GM18868 (cell line): ENCODE measurements around the gene MYCBPAP.
A peak's percentile ranks its signal among the peaks of the same experiment; 100 is the strongest.

Source experiments
- ATAC-seq: cut with Tn5 transposase; IDR thresholded peaks from one replicate; pipeline ENCODE4 v1.9.1; 2021; ENCODE audit warnings: mild to moderate bottlenecking, moderate library complexity; ENCODE audit not compliant: unreplicated experiment

Gene MYCBPAP, protein sequence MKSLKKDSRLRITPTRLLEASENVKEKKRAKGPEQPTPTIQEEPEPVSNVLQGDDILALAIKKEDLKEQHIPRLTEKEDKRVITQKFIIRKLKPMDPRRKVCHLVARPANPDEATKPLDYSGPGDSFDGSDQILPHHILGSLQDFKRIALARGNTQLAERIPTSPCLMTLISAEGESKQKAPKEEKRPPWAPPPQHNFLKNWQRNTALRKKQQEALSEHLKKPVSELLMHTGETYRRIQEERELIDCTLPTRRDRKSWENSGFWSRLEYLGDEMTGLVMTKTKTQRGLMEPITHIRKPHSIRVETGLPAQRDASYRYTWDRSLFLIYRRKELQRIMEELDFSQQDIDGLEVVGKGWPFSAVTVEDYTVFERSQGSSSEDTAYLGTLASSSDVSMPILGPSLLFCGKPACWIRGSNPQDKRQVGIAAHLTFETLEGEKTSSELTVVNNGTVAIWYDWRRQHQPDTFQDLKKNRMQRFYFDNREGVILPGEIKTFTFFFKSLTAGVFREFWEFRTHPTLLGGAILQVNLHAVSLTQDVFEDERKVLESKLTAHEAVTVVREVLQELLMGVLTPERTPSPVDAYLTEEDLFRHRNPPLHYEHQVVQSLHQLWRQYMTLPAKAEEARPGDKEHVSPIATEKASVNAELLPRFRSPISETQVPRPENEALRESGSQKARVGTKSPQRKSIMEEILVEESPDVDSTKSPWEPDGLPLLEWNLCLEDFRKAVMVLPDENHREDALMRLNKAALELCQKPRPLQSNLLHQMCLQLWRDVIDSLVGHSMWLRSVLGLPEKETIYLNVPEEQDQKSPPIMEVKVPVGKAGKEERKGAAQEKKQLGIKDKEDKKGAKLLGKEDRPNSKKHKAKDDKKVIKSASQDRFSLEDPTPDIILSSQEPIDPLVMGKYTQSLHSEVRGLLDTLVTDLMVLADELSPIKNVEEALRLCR

DNA sequence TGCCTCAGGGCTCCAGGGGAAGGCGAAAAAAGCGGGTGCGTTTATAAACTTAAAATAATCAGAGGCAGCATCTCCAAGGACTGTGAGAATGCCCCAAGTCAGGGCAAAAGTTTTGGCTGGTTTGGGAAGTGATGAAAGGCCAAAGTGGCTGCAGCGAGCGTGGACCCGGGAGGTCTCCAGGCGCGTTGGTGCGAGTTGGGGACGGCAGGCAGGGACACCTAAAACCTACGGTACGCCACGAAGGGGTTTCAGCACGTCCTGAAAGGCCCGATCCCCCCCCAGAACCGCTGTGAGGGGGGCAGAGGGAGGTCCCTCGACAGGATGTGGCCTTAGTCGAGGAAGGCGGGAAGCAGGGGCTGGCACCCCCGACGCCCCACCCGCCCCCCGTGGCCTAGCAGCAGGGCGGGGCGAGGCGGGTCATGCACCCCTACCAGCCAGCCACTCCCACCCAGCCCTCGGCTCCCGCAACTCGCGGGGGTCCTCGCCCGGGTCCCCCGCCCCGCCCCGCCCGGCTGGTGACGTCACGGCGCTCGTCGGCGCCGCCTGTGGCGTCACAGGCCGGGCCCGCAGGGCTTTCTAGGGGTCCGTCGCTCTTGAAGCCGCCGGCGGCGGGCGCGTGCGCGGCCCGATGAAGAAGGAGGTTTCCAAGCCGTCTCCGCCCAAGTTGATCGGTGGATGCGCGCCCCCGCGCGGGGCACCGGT is at the start of gene MYCBPAP:
Gene MYCBPAP (plus strand): TSS at position 569 of the 702 bp plus-strand sequence. CDS start 236 bp downstream, outside the sequence.
- ATAC-seq = peak; percentile 31

GRCh38 chr17:50458701-50459676 is 49.2 kb upstream of the MYCBPAP start:
- no peak for ATAC-seq

GRCh38 chr17:50459756-50460155 is 48.5 kb upstream of the MYCBPAP start:
- no peak for ATAC-seq

DNA sequence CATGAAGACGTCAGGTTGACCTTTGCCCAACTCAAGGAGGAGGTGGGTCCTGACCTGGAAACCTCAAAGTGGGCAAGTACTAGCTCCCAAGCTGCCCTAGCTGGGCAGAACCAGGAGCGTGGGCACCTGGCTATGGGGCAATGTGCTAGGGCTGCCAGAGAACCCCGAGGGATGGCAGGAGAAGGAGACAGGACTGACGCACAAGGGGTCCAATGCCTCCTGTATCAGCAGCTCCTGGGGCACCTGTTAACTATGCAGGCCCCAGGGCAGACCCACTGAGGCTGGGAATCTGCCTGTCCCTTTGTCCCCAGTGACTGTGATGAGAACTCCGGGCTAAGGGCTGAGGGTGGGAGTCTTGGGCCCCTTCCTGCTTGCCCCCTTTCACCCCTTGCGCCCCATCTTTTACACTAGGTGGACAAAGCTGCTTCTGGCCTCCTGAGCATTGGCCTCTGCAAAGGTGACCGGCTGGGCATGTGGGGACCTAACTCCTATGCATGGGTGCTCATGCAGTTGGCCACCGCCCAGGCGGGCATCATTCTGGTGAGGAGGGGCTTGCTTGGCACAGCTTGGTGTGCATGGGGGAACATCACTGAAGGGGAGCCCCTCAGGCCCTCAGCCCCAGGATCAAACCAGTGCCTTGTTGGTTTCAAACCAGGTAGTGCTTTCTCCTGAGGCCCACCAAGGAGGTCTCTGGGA is 47.3 kb upstream of the MYCBPAP start:
- ATAC-seq = no peak

- ATAC-seq = no peak
Measured at GRCh38 chr17:50461550-50462132, 46.6 kb upstream of the MYCBPAP start.

GRCh38 chr17:50462446-50462845 is 45.8 kb upstream of the MYCBPAP start:
- ATAC-seq = no peak

DNA sequence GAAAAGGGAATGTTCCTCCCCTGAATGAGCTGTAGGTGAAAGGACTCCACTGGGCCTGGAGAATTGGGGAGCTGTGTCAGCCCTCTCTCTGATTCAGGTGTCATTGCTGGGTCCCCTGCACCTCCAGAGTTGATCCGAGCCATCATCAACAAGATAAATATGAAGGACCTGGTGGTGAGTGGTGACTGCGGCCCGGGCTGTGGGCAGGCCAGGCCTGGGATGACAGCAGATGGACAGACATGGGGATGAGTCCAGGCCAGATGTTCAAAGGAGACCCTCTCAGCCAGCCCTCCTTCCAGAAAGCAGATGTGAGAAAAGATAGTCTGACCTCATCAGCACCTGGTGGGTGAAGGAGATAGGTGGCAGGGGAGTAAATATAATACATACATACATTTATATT is 44.1 kb upstream of the MYCBPAP start:
- no peak for ATAC-seq

- ATAC-seq = no peak
Measured at GRCh38 chr17:50464736-50465135, 43.5 kb upstream of the MYCBPAP start.

GRCh38 chr17:50465171-50465570 is 43.1 kb upstream of the MYCBPAP start:
- no peak for ATAC-seq

DNA sequence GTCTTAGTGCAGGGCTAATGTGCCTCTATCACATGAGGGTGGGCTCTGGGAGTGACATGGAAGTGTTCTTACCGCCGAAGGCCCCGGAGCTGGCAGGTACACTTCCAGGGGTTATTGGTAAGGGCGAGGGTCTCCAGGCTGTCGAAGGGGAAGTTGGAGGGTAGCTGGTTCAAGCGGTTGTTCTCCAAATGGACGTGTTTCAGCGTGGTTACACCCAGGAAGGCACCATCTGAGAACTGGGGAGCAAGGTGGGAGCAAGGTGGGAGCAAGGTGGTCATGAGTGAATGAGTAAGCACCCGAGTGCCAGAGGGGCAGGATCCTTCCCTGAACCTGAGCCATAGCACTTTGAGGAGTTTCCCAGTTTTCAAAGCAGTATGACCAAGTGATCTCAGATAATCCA is 42.6 kb upstream of the MYCBPAP start:
- ATAC-seq = no peak

GRCh38 chr17:50466371-50467113 is 41.7 kb upstream of the MYCBPAP start:
- ATAC-seq = no peak

DNA sequence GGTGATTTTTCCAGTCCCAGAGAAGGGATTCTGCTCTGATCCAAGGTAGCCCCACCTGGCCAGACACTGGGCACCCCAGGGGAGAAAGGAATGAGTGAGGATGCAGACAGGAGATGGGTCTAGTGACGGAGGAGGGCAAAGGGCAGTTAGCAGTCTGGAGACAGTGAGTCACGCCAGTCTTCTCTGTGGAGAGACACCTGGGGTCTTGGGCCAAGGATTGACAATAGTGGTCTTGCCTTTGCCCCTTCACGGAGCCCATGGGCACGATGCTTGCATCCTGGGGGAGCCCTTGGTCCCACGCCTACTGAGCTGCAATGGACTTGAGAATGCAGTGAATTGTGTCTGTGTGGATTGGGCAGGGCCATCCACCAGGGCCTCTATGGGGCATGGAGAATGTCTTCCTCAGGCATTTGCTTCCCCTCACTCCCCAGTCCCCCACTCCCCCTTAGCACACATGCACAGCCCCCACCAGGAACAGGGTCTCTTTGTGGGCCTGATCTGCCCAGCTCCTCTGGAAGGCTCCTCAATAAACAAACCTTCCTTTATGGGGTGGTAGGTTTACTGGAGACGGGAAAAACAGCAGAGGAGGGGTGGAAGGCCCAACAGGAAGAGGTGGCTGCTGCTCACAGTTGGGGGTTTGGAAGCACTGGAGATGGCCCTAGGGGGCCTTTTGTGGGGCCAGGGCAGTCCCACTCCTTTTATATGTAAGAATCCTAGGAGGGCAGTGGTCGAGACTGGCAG is 41.0 kb upstream of the MYCBPAP start:
- no peak for ATAC-seq

GRCh38 chr17:50467855-50468303 is 40.4 kb upstream of the MYCBPAP start:
- no peak for ATAC-seq

DNA sequence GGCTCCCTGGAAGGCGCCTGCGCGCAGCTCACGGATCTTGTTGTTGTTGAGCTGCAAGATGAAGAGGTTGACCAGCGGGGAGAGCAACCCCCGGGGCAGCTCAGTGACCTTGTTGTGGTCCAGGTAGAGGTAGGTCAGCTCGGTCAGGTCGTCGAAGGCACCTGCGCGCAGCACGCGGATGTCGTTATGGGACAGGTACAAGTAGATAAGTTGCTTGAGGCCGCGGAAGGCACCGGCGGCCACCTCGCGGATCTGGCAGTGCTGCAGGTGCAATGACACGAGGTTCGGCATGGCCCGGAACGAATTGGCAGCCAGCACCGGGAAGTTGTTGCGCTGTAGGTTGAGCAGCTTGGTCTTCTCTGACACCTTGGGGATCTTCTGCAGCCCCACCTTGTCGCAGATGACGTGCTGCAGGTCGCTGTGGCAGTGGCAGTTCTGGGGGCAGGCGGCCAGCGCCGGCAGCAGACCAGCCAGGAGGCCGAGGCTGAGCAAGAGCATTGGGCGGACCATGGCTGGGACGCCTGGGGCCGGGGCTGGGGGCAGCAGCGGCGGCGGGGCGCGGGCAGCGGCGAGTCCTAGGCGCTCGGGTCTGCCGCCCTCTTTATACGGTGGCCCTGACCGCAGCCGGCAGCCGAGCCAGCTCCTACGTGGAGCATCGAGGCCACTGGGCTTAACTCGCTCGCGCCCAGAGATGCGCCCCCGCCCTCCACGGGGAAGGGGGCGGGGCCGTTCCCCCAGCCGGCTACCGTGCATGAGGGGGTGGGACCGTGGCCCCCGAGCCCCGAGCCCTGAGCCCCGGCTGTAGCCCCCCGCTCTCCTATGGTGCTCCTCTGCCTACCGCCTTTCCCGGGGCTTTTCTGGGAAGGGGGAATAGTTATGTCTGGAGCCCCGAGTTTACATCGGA is 39.7 kb upstream of the MYCBPAP start, which contains the start of gene CHAD:
Gene CHAD (minus strand): TSS at position 577 of the 904 bp plus-strand sequence. CDS start 67 bp downstream, at position 510.
- no peak for ATAC-seq

DNA sequence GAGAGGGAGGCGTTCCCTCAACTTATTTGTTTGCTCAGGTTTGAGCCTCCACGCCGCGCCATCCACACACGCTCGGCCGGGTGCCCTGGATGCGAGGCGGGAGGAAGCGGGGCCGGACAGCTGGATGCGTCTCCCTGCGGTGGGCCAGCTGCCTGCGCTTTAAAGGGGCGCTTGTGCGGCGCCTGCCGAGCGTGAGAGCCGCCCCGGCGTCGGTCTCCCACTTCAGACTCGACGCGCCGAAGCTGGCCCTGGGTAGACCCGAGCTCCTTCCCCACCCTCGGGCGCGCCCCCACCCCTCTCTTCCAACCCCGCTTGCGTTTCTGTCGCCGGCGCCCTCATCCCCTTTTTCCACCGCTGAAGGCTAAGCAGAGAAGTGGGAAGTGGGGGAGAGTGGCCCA is 39.0 kb upstream of the MYCBPAP start:
- no peak for ATAC-seq

- ATAC-seq = no peak
Measured at GRCh38 chr17:50469671-50470305, 38.5 kb upstream of the MYCBPAP start.
